ENCODE results near the gene COL21A1. TPM values are rescaled to one million over a fixed set of nuclear protein-coding genes. Genes with fewer than 3 reads are reported as not detected.

The COL21A1 gene
- total RNA-seq, 4 donors from 2014 or later, result 5.3 to 47.1 (median 15.6) TPM

DNA sequence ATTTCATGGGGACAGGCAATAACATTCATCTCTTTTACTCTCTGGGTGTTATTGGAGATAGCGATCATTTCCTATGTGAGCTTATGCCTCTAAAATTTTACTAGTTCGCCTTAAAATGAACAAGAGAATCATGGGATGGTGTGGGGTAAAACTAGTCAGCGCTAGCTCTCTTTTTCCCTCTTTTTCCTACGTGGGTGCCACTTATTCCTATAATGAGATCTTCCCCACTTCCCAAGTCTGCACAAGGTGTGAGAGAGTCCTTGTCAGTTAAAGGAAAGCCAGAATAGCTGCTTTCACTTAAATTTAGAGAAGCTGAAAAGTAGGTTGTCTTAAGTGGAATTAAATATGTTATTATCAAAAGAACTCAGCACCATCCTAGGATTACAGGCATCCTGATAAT lies 198.8 kb downstream of the COL21A1 start:
- 88 to 97% methylated on average over 4 of the region's 4 CpGs for WGBS, 2 donors (ENCODE audit: low coverage in 1 of 2)
- TF ChIP-seq POLR2A (IDR thresholded peaks at IDR 0.05) (no peak), POLR2AphosphoS5 (IDR thresholded peaks at IDR 0.05) (no peak), EP300 (IDR thresholded peaks at IDR 0.05) (no peak)
- TF ChIP-seq, protein P1, sequence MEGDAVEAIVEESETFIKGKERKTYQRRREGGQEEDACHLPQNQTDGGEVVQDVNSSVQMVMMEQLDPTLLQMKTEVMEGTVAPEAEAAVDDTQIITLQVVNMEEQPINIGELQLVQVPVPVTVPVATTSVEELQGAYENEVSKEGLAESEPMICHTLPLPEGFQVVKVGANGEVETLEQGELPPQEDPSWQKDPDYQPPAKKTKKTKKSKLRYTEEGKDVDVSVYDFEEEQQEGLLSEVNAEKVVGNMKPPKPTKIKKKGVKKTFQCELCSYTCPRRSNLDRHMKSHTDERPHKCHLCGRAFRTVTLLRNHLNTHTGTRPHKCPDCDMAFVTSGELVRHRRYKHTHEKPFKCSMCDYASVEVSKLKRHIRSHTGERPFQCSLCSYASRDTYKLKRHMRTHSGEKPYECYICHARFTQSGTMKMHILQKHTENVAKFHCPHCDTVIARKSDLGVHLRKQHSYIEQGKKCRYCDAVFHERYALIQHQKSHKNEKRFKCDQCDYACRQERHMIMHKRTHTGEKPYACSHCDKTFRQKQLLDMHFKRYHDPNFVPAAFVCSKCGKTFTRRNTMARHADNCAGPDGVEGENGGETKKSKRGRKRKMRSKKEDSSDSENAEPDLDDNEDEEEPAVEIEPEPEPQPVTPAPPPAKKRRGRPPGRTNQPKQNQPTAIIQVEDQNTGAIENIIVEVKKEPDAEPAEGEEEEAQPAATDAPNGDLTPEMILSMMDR (IDR thresholded peaks at IDR 0.05), result no peak
- no peaks in the 10 kb centered on the region for H3K9me3 ChIP-seq
- no peak overlapping the region for H3K27ac ChIP-seq
- H3K4me3 ChIP-seq, result no peak overlapping the region
- H3K36me3 ChIP-seq, result no peaks in the 10 kb centered on the region
- H3K4me1 ChIP-seq, result no peaks in the 10 kb centered on the region
- H3K27me3 ChIP-seq, result no peaks in the 10 kb centered on the region
- ATAC-seq, result no peak

DNA sequence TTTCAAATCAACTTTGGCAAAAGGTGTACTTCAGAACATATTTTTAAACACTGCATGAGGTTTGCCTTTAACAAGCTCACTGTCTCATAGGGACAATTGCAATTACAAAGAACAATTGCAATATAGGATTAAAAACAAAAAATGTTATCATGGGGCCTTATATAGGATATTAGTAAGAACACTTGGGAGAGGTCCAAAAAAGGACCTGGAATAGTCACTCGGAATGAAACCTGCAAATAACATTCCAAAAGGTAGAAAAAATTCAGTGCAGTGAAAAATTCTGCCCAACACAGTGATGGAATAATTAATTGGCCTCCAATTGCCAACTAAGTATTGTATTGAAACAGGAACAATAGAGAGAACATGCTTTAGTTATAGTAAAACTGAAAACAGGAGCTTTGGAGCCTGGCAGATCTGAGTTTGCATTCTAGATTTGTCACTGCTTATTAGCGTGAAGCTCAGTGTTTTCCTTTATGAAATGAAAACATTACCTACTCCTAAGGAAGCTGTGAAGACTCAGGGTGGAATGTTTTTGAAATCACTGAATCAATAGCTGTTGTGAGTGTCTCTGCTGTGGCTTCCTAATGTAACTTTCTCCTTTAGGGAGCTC lies 199.3 kb downstream of the COL21A1 start:
- Histone ChIP-seq H3K27ac (no peak overlapping the region), H3K27me3 (no peaks in the 10 kb centered on the region), H3K4me1 (no peaks in the 10 kb centered on the region), H3K36me3 (no peaks in the 10 kb centered on the region), H3K9me3 (no peaks in the 10 kb centered on the region), H3K4me3 (no peak overlapping the region)
- no peak for TF ChIP-seq POLR2AphosphoS5 (IDR thresholded peaks at IDR 0.05)
- TF ChIP-seq POLR2A (IDR thresholded peaks at IDR 0.05), result no peak
- TF ChIP-seq, protein P1 (IDR thresholded peaks at IDR 0.05), result no peak
- no peak for TF ChIP-seq EP300 (IDR thresholded peaks at IDR 0.05)
- WGBS, 2 donors (ENCODE audit: low coverage in 1 of 2), result 89 to 94% methylated on average over 2 of the region's 2 CpGs
- ATAC-seq, result no peak

DNA sequence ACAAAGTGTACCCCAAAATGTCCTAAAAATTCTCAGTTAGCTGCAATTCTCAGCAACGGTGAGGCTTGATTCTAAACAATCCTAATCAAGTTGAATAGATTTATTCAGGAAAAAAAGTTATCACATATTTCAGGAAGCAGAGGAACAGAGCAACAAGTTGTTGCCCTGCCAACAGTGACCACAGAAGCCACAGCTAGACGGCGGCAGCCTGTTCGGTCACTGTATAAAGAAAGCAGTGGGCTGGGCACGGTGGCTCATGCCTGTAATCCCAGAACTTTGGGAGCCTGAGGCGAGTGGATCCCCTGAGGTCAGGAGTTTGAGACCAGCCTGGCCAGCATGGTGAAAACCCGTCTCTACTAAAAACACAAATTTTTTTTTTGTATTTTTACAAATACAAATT lies 200.8 kb downstream of the COL21A1 start:
- Histone ChIP-seq H3K9me3 (no peaks in the 10 kb centered on the region), H3K27me3 (no peaks in the 10 kb centered on the region), H3K4me1 (no peaks in the 10 kb centered on the region), H3K4me3 (no peak overlapping the region), H3K36me3 (no peaks in the 10 kb centered on the region), H3K27ac (no peak overlapping the region)
- TF ChIP-seq POLR2AphosphoS5 (IDR thresholded peaks at IDR 0.05) (no peak), POLR2A (IDR thresholded peaks at IDR 0.05) (no peak), EP300 (IDR thresholded peaks at IDR 0.05) (no peak)
- TF ChIP-seq, protein P1 (IDR thresholded peaks at IDR 0.05), result no peak
- 62 to 75% methylated on average over 7 of the region's 7 CpGs for WGBS, 2 donors (ENCODE audit: low coverage in 1 of 2)
- ATAC-seq, result no peak

DNA sequence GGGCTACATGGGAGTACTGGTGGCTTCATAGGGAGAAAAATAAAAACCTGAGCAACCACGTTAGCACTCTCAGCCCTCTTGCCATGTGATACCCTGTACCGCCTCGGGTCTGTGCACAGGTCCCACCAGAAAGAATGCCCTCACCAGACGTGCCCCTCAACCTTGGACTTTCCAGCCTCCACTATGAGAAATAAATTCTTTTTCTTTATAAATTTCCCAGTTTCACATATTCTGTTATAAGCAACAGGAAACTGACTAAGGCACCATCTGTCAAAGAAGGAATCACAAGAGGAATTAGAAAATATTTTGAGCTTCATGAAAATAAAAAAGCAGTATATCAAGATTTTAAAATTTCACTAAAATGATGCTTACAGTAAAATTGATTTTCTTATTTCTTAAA lies 203.6 kb downstream of the COL21A1 start:
- WGBS, 2 donors (ENCODE audit: low coverage in 1 of 2), result 91 to 96% methylated on average over 3 to 4 of the region's 4 CpGs
- no peaks in the 10 kb centered on the region for H3K36me3 ChIP-seq
- H3K4me3 ChIP-seq, result no peak overlapping the region
- TF ChIP-seq EP300 (IDR thresholded peaks at IDR 0.05) (no peak), POLR2AphosphoS5 (IDR thresholded peaks at IDR 0.05) (no peak), POLR2A (IDR thresholded peaks at IDR 0.05) (no peak)
- TF ChIP-seq, protein P1 (IDR thresholded peaks at IDR 0.05), result no peak
- no peaks in the 10 kb centered on the region for H3K27me3 ChIP-seq
- H3K4me1 ChIP-seq, result no peaks in the 10 kb centered on the region
- ATAC-seq, result no peak
- no peak overlapping the region for H3K27ac ChIP-seq
- no peaks in the 10 kb centered on the region for H3K9me3 ChIP-seq

DNA sequence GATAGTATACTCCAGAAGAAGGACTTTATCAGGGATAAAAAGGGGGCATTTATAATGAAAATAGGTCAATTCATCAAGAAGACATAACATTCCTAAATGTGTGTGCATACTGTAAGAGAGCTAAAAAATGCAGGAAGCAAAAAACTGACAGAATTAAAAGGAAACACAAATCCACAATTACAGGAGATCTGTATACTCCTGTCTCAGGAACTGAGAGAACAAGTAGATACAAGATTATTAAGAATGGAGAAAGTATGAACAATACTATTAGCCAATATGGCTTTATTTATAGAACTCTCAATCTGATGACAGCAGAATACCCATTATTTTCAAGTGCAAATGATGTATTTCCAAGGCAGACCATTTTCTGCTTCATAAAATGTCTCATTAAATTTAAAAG lies 204.3 kb downstream of the COL21A1 start:
- Histone ChIP-seq H3K27ac (no peak overlapping the region), H3K36me3 (no peaks in the 10 kb centered on the region), H3K4me3 (no peak overlapping the region), H3K4me1 (no peaks in the 10 kb centered on the region), H3K9me3 (no peaks in the 10 kb centered on the region), H3K27me3 (no peaks in the 10 kb centered on the region)
- TF ChIP-seq POLR2A (IDR thresholded peaks at IDR 0.05), result no peak
- no peak for ATAC-seq

Data from gastroesophageal sphincter (tissue), 4 donors.